Embryonic facial prominence (tissue), 1 donor: ENCODE data around the gene CASK.
"Not testable (repeated sequence)": the region's sequence is repeated elsewhere in the genome, so short reads cannot be mapped to it uniquely, and the experiment has no call there.

Experiments used
- DNase-seq: peaks from one replicate; pipeline ENCODE4 v3.0.0-alpha.2; 2016; ENCODE audit errors: extremely low spot score

Gene CASK

DNA sequence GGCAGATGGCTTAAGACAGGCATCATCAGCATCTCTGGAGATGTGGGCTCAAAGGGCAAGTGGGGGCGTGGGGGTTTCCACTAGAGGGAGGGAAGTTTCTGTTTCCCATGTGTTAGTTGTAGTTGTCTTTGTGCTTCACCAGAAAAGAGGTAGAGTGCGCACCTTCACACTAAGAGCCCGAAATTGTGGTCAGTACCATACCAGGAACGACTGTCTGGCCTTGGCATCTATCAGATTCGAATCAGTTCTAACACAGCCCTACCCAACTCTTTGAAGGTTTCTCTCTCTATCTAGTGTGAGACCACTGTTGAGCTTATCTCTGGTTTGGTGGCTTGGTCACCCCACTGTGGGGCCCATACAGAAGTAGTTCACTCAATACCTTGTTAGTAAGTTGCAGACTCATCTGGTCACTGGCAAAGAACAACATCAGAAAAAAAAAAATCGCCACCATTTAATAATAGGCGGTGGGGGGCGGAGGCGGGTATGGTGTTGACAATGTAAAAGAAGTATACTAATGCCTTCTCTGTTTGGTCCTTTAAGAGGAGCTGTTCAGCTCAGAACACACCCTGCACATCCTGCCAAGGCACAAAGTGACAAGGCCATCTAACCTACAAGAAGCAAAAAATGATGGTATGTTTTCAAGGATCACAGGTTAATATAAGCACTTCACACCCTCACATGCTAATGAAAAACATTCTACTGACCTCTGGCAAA, 405.1 kb downstream of the CASK start:
- DNase-seq: no peak

DNA sequence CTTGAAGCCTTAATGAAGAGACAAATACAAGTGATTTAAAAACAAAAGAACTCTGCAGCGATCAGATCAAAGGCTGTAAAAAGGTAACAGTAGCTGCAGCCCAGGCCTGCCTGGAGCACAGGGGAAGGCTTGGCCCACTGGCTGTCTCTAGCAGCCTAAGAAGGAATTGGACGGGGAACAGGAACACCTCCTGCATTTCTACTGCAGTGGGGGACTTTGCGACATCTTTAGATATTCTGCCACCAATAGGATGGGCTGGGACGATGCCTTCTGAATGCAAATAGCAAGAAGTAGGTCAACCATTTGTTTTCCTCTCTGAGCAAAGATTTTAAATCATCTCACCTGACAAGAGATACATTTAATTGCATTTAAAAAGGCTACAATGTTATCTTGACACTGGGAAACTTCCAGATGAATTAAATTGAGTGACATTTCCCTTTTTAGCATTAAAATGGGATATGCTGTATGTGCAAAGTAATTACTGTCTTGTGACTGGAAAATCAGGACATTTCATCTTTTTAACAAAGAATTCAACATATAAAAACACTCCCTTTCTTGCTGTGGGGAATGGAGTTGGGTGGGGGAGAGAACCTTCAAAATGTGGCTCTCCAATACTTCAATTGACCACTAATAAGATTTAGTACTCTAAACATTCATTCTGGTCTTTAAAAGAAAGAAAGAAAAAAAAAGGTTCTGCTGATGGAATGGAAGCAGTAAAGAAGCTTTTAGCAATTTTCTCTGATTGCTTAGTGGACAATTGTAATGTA, 406.2 kb downstream of the CASK start:
- no peak for DNase-seq

DNA sequence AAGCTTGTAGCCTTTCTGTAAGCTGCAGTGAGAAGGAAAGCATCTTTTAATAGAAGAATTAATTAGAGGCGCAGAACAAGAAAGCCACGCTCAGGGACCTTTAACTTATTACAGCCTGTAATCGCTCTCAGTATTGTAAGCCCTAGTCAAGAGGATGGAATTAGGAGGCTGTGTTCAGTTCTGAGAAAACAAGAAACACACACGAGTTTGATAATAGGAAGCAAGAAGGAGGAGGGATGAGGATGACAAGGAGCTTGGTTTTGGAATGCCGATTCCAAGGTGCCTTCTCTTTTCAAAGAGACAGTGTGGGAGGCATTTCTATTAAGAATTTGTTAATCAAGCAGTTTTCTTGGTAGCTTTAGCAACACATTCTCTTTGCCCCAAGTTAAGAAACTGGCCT, 406.9 kb downstream of the CASK start:
- no peak for DNase-seq

DNA sequence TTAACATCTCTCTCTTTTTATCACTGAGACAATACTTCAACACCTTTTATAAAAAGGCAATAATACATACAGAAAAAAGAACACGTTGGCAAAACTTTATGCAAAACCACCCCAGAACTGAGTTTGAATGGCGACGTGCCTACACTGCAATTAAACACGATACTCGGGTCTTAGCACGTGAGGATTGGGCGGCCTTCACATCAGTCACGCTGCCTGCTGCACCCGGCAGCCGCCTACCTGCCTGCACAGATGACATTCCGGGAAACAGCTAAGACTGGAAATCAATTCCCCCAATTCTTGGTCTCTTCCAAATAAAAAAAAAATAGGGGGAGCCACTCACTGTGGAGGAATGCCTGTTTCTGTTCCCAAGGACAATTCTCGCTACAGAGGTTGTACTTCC, 408.0 kb downstream of the CASK start:
- DNase-seq: no peak

DNA sequence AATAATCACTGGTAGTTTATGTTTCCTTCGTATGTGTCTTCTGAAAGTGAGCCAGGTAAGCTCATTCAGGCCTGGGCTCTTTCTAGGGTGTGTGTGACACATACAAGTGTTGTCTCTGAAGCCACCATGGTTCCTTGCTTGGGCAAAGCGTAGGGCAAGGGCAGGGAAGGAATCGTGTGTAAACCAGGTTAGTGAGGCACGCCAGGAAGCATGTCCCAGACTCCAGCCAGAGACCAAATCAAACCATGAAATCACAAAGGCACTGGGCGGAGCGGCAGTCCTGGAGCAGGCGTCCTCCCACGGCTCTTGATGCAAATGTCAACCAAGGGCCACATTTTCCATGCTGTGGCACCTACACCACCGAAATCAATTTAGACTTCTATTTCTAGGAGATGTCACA, 409.2 kb downstream of the CASK start:
- DNase-seq: no peak

DNA sequence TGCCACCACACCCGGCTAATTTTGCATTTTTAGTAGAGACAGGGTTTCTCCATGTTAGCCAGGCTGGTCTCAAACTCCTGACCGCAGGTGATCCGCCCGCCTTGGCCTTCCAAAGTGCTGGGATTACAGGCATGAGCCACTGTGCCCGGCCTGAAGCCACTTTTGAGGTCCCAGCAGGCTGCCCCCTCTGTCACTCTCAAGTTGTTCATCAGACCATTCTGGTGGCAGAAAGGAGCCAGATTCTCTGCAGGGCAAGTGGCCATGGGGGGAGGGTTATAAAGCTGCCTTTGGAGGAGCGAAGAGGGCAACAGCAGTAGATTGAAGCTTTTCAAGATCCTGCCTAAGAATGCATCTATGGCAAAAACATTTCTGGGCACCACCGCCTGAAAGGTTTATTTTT, 410.5 kb downstream of the CASK start:
- DNase-seq: not testable (repeated sequence)

DNA sequence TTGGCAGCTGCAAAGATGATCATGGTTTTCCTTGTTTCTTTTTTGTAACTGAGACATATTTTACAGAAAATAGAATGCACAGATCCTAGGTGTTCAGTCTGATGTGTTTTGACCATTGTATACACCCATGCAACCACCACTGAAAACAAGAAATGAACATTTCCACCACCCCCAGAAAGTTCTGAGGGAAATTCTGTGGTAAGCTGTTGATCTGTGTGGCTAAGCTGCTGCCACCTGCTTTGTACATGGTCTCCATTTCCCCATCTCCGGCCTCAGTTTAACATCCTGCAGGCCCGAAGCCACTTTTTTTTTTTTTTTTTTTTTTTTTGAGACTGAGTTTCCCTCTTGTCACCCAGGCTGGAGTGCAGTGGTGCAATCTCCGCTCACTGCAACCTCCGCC, 411.0 kb downstream of the CASK start:
- no peak for DNase-seq

DNA sequence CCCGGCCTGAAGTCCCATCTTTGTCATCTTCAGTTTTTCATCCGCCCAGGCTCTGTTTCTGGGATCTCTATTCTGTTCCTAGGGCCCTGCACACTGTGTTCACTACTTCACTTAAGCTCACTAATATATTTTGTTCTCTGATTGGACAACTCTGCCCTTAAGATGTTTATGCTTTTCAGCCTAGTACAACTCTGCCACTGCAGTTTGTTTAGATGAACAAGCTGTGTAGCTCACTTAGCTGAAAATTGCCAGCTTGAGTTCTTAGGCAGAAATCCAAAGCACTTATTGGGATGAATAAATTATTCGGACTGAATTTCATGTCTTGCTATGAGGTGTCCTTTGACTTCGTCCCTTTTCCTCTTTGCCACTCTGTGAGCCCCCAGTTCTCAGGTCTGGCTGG, 415.4 kb downstream of the CASK start:
- DNase-seq: no peak

DNA sequence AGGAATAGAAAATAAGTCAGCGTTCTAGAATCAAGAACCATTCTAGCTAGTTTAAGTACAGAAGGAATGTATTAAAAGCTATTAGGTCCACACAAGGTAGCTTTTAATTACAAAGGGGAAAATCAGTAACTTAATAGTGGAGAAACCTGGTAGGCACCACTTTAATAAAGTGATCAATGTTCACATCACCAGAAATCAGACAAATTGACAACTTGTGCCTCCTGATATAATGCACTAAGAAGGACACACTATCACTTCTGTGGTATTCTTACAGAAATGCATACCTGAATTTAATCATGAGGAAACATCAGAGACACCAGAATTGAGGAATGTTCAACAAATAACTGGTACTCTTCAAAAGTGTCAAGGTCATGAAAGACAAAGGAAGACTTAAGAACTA, 421.4 kb downstream of the CASK start:
- no peak for DNase-seq

DNA sequence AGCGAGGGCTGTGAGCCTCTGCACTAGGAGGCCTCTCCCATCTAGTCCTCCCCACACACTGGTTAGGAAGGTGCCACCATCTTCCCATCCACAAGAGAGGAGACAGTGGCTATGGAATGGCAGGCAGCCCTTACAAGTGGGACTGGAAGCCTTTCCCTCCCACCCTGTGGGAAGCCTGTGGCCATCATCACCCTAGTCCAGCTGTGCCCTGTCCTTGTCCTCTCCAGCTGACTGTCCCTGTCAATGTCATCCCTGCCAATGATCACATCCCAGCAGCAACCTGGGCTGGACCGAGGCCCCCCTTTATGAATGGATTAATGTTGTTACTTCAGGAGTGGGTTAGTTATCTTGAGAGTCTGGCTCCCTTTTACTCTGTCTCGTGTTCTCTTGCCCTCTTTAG, 423.4 kb downstream of the CASK start:
- no peak for DNase-seq

DNA sequence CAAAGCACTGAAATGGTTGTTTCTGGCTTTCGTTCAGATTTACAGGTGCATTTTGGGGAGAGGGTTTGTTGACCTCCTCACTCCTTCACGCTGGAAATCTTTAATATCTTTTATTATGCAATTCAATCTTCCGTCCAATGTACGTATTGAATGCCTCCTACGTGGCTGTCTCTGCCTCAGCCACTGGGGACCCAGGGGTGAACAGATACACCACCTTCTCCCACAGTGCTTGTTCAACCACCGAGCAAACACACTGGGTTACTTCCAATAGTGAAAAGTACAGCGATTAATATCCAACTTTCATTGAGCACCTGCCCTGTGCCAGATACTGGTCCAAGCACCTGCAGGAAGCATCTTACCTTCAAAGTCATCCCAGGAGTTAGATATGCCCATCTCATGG, 424.2 kb downstream of the CASK start:
- no peak for DNase-seq

DNA sequence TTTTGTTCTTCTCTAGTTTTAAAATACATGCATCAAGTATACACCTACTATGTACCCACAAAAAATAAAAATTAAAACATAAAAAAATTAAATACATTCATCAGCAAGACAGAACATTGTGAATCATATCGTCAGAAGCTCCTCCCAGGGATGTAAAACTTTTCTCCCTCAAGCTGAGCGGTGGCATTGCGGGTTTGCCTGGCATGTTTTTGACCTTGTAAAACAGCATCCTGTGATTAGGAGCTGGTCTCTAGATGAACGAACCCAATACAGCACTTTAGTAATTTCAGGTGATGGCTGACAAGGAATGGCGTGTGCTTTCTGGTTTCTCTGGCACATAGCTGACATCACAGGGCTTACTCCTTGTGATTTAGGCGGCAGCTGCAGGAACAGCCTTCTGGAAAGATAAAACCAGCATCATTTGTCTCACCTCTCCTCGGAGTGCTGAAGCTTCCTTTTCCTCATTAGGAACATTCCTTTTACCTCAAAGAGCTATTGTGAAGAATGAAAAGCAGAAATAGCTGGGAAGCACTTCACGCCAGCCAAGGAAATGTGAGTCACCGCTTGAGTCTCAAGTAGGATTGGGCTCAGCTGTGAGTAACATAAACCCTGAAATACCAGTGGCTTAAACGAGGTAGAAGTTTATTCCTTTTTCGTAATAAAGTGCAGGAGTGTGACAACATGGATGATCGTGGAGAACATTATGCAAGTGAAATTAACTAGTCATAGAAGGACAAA, 431.9 kb downstream of the CASK start:
- DNase-seq: no peak

DNA sequence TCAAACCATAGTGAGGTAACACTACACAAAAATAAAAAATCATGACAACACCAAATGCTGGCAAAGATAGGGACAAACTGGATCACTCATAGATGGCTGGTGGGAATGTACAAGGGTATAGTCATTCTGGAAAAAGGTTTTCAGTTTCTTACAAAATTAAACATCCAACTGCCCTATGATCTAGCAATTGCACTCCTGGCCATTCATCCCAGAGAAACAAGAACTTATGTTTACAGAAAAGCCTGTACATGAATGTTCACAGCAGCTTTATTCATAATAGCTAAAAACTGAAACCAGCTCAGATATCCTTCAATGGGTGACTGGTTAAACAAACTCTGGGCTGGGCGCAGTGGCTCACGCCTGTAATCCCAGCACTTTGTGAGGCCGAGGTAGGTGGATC, 432.9 kb downstream of the CASK start:
- DNase-seq: no peak

DNA sequence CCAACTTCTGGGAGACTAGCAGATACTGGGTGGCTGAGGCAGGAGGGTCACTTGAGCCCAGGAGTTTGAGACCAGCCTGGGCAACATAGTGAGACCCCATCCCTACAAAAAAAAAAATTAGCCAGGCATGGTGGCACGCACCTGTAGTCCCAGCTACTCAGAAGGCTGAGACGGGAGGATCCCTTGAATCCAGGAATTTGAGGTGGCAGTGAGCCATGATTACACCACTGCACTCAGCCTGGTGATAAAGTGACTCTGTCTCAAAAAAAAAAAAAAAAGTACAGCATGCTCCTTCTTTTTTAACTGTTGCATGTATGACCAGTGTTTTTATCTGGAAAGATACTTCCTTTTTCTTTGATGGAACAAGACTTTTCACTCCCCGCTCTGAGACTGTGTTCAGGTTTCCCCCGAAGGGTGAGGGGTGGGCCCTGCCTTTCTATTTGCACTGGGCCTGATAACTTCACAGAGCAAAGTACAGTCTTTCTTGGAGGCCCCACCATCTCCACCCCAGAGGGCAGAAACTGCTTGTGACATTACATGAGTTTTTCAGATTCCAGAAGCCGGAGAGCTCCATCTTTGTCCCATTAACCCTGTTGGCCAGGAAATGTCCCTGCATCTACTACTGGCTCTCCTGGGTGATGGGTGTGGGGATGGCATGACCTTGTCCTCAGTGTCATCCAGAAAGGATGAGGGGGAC, 441.1 kb downstream of the CASK start:
- DNase-seq: no peak

DNA sequence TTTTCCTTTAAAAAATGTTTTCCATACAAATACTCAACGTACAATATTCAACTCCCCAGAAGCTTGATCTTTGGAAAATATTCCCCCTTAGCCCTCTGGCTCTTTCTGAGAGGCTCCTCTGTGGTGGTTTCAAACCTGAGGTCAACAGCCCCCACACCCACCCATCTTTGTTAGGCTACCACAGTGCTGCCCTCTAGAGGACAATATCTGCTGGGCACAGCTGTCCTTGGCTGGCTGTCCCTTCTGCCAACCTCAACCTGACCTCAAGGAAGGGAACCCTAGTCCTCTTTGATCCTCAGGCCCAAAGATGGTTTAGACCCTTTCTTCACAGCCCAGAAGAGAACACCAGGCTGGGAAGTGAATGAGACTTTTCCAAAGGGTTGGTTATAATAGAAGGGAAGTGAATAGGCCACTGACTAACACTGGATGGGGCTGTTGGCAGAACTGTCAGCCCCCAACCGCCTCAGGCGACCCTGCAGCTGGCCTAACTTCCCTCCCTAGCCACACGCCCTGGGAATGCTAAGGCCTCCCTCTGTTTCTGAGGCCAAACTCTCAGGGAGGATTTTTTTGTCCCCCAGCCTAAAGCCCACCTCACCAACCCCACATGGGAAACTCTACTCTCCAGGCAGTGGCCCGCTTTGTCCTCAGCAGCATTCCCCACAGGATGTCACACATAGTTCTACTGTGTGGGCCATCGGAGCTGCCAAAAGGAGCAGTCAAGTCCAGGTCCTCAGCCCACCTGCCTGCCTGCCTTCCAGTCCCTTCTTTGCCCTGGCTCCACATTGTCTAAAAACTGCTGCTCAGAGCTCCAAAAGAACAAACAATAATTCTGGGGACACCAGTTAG, 441.9 kb downstream of the CASK start:
- no peak for DNase-seq

DNA sequence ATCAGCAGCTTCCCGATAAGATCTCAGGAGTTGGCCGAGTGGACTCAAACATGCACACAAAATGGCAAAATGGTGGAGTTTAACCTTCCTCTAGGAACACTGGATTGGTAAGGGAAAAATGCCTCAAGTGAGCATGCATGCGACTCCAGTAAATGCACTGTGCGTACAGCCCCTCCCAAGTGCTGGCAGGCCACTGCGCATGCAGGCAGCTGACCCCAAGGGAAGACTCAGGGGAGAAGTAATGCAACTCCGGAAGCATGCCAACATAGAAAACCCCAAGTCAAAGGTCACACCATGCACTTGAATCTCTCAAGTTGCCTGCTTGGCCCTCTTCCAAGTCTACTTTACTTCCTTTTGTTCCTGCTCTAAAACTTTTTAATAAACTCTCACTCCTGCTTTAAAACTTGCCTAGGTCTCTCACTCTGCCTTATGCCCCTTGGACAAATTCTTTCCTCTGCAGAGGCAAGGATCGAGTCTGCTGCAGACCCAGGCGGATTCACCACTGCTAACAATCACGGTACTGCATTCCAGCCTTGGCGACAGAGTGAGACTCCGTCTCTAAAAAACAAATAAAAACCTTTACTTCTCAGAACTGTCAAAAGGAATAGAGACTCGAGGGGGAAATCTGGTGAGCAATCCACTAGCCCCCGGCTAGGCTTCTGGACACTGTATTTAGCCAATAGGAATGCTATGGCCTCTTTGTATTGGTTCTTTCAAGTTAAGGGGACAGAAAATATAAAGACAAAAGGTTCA, 442.7 kb downstream of the CASK start:
- DNase-seq: no peak

DNA sequence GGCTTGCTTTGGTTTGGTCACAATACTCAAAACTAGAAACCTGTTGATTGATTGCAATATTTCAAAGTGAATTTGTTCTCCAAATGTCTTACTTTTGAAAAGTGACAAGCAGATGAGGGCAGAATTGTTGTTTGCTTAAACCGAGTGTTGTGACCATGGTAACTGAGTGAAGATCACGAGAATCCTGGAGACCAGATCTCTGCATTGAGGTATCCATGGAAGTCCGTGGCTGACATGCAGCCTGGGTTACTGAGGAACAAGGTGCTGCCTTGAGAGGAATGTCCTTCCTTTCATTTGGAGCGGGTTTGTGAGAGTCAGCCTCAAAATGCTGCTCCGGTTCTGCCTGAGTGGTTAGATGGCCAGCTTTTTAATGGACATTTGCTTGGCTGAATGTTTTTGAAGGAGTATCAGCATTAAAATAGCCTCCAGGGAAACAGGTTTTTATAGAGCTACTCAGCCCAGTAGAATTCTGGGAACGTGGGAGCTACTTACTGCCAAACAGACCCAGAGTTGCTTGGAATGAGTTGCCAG, 444.9 kb downstream of the CASK start:
- DNase-seq: no peak

DNA sequence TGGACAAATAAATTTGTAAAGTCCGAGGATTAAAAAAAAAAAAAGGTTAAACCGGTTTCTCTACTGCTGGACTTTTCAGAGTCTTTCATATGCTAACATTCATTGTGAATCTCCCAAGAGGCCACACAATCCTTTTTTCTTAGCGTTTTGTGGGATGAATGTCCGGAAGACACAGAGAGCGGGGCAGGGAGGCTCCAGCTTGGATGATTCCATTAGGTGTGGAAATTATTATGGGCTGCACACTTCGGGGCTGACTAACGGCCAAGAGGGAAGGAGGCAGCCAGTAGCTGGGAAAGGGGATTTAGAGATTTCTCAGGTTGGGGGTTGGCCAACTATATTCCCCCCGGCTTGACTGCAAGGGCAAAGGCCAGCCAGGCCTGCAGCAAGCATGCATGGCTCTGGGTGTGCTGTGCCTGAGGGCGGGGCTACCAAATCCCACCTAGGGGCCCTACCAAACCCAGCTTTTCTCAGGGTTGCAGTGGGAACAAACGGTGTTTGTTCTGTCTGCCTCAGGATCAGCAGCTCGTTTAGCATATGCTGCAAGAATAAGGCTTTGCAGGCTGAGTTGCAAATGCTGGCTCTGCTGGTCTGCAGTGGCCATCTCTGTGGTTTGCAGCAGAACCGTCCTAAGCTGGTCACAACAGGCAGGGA, 447.6 kb downstream of the CASK start:
- no peak for DNase-seq

DNA sequence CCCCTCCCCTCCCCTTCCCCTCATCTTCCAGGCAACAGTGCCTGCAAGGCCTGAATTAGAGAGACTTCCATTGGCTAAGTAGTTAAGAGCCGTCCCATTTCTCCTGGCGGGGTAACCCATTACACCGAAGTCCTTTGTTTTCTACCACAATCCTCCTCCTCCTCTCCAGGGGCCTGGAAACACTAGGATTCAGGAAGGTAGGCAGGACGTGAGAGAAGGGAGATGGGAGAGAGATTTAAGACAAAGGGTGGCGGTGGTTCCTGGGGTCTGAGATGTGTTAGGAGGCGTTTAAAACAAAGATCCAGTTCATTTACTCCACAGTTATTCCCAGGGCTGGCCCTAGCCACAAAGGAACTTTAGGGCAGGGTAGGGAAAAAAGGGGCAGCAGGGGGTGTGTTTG, 448.2 kb downstream of the CASK start:
- no peak for DNase-seq

DNA sequence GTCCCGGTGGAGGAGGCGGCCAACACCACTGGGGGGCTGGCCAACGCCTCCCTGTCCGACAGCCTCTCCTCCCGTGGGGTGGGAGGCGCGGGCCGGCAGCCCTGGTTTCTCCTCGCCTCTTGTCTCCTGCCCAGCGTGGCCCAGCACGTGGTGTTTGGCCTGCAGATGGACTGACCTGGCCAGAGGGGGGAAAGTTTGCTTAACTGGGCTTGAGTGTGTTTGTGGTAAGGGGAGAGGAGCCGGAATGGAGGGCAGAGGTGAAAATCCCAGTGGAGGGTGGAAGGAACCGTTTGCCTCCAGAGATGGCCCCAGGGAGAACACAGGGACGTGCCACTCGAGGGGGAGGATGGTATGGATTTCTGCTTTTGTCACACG, 448.6 kb downstream of the CASK start:
- DNase-seq: no peak
